ENCODE results near the gene ALDH1A3.

The ALDH1A3 gene

GRCh38 chr15:100947760-100948429 lies 68.3 kb downstream of the ALDH1A3 start:
- DNase-seq = no peak
- Histone ChIP-seq H3K4me3 (ENCODE audit: low read depth, low read length) (no peak overlapping the region), H3K4me1 (no peaks in the 10 kb centered on the region), H3K9me3 (no peaks in the 10 kb centered on the region), H3K36me3 (no peaks in the 10 kb centered on the region), H3K27me3 (peaks cover 26% of the 10 kb centered on the region)
- TF ChIP-seq, protein P1, sequence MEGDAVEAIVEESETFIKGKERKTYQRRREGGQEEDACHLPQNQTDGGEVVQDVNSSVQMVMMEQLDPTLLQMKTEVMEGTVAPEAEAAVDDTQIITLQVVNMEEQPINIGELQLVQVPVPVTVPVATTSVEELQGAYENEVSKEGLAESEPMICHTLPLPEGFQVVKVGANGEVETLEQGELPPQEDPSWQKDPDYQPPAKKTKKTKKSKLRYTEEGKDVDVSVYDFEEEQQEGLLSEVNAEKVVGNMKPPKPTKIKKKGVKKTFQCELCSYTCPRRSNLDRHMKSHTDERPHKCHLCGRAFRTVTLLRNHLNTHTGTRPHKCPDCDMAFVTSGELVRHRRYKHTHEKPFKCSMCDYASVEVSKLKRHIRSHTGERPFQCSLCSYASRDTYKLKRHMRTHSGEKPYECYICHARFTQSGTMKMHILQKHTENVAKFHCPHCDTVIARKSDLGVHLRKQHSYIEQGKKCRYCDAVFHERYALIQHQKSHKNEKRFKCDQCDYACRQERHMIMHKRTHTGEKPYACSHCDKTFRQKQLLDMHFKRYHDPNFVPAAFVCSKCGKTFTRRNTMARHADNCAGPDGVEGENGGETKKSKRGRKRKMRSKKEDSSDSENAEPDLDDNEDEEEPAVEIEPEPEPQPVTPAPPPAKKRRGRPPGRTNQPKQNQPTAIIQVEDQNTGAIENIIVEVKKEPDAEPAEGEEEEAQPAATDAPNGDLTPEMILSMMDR (IDR thresholded peaks at IDR 0.05; ENCODE audit: low read depth, low read length) = no peak

DNA sequence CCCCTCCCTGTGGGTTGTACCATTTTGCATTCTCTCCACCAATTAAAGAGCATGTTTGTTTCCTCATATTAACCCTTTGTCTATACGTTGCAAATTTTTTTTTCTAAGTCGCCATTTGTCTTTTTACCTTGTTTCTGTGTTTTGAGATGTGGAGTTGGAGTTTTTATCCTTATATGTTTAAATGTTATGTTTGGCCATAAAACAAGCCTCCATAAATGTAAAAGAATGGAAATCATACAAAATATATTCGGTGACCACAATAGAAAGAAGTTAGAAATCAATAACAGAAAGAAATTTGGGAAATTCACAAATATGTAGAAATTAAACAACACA lies 68.8 kb downstream of the ALDH1A3 start:
- Histone ChIP-seq H3K9me3 (no peaks in the 10 kb centered on the region), H3K36me3 (no peaks in the 10 kb centered on the region), H3K4me3 (ENCODE audit: low read depth, low read length) (no peak overlapping the region), H3K4me1 (no peaks in the 10 kb centered on the region), H3K27me3 (peaks cover 26% of the 10 kb centered on the region)
- DNase-seq = no peak
- TF ChIP-seq, protein P1 (IDR thresholded peaks at IDR 0.05; ENCODE audit: low read depth, low read length) = no peak

GRCh38 chr15:100949691-100950090 lies 70.1 kb downstream of the ALDH1A3 start:
- peaks cover 35% of the 10 kb centered on the region for H3K27me3 ChIP-seq
- TF ChIP-seq, protein P1 (IDR thresholded peaks at IDR 0.05; ENCODE audit: low read depth, low read length) = no peak
- H3K4me1 ChIP-seq = no peaks in the 10 kb centered on the region
- DNase-seq = no peak
- H3K4me3 ChIP-seq (ENCODE audit: low read depth, low read length) = no peak overlapping the region
- no peaks in the 10 kb centered on the region for H3K36me3 ChIP-seq
- no peaks in the 10 kb centered on the region for H3K9me3 ChIP-seq

- TF ChIP-seq, protein P1 (IDR thresholded peaks at IDR 0.05; ENCODE audit: low read depth, low read length) = no peak
- H3K4me3 ChIP-seq (ENCODE audit: low read depth, low read length) = no peak overlapping the region
- H3K4me1 ChIP-seq = no peaks in the 10 kb centered on the region
- H3K36me3 ChIP-seq = no peaks in the 10 kb centered on the region
- no peak for DNase-seq
- peaks cover 41% of the 10 kb centered on the region for H3K27me3 ChIP-seq
- H3K9me3 ChIP-seq = no peaks in the 10 kb centered on the region
Measured at GRCh38 chr15:100951965-100952364, 72.3 kb downstream of the ALDH1A3 start.

- Histone ChIP-seq H3K9me3 (no peaks in the 10 kb centered on the region), H3K36me3 (no peaks in the 10 kb centered on the region), H3K27me3 (peaks cover 44% of the 10 kb centered on the region), H3K4me1 (no peaks in the 10 kb centered on the region), H3K4me3 (ENCODE audit: low read depth, low read length) (no peak overlapping the region)
- TF ChIP-seq, protein P1 (IDR thresholded peaks at IDR 0.05; ENCODE audit: low read depth, low read length) = no peak
- no peak for DNase-seq
Measured at GRCh38 chr15:100952566-100952965, 72.9 kb downstream of the ALDH1A3 start.

- TF ChIP-seq, protein P1 (IDR thresholded peaks at IDR 0.05; ENCODE audit: low read depth, low read length) = no peak
- no peaks in the 10 kb centered on the region for H3K36me3 ChIP-seq
- no peaks in the 10 kb centered on the region for H3K4me1 ChIP-seq
- H3K4me3 ChIP-seq (ENCODE audit: low read depth, low read length) = no peak overlapping the region
- no peaks in the 10 kb centered on the region for H3K9me3 ChIP-seq
- no peak for DNase-seq
- peaks cover 47% of the 10 kb centered on the region for H3K27me3 ChIP-seq
Measured at GRCh38 chr15:100958326-100959065, 78.9 kb downstream of the ALDH1A3 start.
